MM.1S (cell line): Measurements from ENCODE around the gene GSE1.

Experiments
- DNase-seq: peaks from one replicate; pipeline ENCODE4 v3.0.0-alpha.2; 2015
- H2AFZ ChIP-seq: fragments of 300-600 bp; sonication (generic); 2 replicates; pipeline ENCODE4 v1.6.0; 2016; ENCODE audit warnings: antibody characterized with exemption, low read length
- H3F3A ChIP-seq: fragments of 300-600 bp; sonication (generic); 2 replicates; pipeline ENCODE4 v1.6.1; 2016; ENCODE audit warnings: mild to moderate bottlenecking, antibody characterized with exemption, low read length, moderate library complexity, mixed read lengths; ENCODE audit not compliant: insufficient read depth
- H3K27ac ChIP-seq: fragments of 300-600 bp; sonication (generic); 2 replicates; pipeline ENCODE4 v1.5.1; 2016; ENCODE audit warnings: mild to moderate bottlenecking, low read length
- H3K27me3 ChIP-seq: fragments of 300-600 bp; sonication (generic); replicated peaks from 2 replicates; pipeline ENCODE4 v1.6.0; 2016; ENCODE audit warnings: low read length; ENCODE audit not compliant: insufficient read depth
- H3K36me3 ChIP-seq: fragments of 300-600 bp; sonication (generic); replicated peaks from 2 replicates; pipeline ENCODE4 v1.6.1; 2016; ENCODE audit warnings: mild to moderate bottlenecking, low read length, mixed read lengths; ENCODE audit not compliant: insufficient read depth
- H3K4me1 ChIP-seq: fragments of 300-600 bp; sonication (generic); 2 replicates; pipeline ENCODE4 v1.6.1; 2016; ENCODE audit warnings: low read length, mixed read lengths
- H3K4me2 ChIP-seq: fragments of 300-600 bp; sonication (generic); 2 replicates; pipeline ENCODE4 v1.6.0; 2016; ENCODE audit warnings: low read depth, low read length
- H3K4me3 ChIP-seq: fragments of 300-600 bp; sonication (generic); 2 replicates; pipeline ENCODE4 v1.5.1; 2016; ENCODE audit warnings: low read length, mixed read lengths
- H3K79me2 ChIP-seq: fragments of 300-600 bp; sonication (generic); 2 replicates; pipeline ENCODE4 v1.6.1; 2016; ENCODE audit warnings: mixed run types, low read length, mixed read lengths
- H3K9ac ChIP-seq: fragments of 300-600 bp; sonication (generic); 2 replicates; pipeline ENCODE4 v1.6.1; 2016; ENCODE audit warnings: low read length, mixed read lengths
- H3K9me2 ChIP-seq: fragments of 300-600 bp; sonication (generic); replicated peaks from 2 replicates; pipeline ENCODE4 v1.6.1; 2016; ENCODE audit warnings: mild to moderate bottlenecking, low read length, mixed read lengths; ENCODE audit not compliant: insufficient read depth
- H3K9me3 ChIP-seq: fragments of 300-600 bp; sonication (generic); replicated peaks from 2 replicates; pipeline ENCODE4 v1.6.1; 2016; ENCODE audit warnings: mild to moderate bottlenecking, low read length, mixed read lengths; ENCODE audit not compliant: insufficient read depth
- H4K20me1 ChIP-seq: fragments of 300-600 bp; sonication (generic); 2 replicates; pipeline ENCODE4 v1.6.1; 2016; ENCODE audit warnings: mild to moderate bottlenecking, low read length, moderate library complexity, mixed read lengths; ENCODE audit not compliant: insufficient read depth
- EZH2 ChIP-seq: fragments of 300-600 bp; sonication (generic); optimal IDR thresholded peaks from 2 replicates; pipeline ENCODE3; 2017; ENCODE audit warnings: low read depth, mild to moderate bottlenecking, antibody characterized with exemption, low read length, mixed read lengths
- EZH2phosphoT487 ChIP-seq: fragments of 300-600 bp; sonication (generic); IDR thresholded peaks from 2 replicates; pipeline ENCODE4 v1.6.1; 2018; ENCODE audit warnings: antibody characterized with exemption, low read length
- TF ChIP-seq, protein P1 (sequence below): fragments of 300-600 bp; sonication (generic); IDR thresholded peaks from 2 replicates; pipeline ENCODE4 v1.5.1; 2016; ENCODE audit warnings: antibody characterized with exemption, low read length, mixed read lengths

The GSE1 gene

GRCh38 chr16:85678016-85678415, 64.9 kb downstream of the GSE1 start:
- H3K27ac ChIP-seq: peak overlapping the region; percentile 27; the same call in 1 of the 2 replicates
- H3K9me2 ChIP-seq: no peaks in the 10 kb centered on the region
- TF ChIP-seq, protein P1, sequence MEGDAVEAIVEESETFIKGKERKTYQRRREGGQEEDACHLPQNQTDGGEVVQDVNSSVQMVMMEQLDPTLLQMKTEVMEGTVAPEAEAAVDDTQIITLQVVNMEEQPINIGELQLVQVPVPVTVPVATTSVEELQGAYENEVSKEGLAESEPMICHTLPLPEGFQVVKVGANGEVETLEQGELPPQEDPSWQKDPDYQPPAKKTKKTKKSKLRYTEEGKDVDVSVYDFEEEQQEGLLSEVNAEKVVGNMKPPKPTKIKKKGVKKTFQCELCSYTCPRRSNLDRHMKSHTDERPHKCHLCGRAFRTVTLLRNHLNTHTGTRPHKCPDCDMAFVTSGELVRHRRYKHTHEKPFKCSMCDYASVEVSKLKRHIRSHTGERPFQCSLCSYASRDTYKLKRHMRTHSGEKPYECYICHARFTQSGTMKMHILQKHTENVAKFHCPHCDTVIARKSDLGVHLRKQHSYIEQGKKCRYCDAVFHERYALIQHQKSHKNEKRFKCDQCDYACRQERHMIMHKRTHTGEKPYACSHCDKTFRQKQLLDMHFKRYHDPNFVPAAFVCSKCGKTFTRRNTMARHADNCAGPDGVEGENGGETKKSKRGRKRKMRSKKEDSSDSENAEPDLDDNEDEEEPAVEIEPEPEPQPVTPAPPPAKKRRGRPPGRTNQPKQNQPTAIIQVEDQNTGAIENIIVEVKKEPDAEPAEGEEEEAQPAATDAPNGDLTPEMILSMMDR: no peak
- TF ChIP-seq EZH2phosphoT487 (no peak), EZH2 (no peak)
- H3K36me3 ChIP-seq: no peaks in the 10 kb centered on the region
- no peaks in the 10 kb centered on the region for H3K27me3 ChIP-seq
- peaks cover 22% of the 10 kb centered on the region for H3F3A ChIP-seq
- no peak overlapping the region for H2AFZ ChIP-seq
- H3K4me2 ChIP-seq: no peak overlapping the region
- DNase-seq: no peak
- no peak overlapping the region for H3K9ac ChIP-seq
- H3K4me3 ChIP-seq: no peak overlapping the region
- peaks cover 15% of the 10 kb centered on the region; the same call in 1 of the 2 replicates for H3K79me2 ChIP-seq
- peaks cover 36% of the 10 kb centered on the region for H3K4me1 ChIP-seq
- no peaks in the 10 kb centered on the region for H4K20me1 ChIP-seq
- no peaks in the 10 kb centered on the region for H3K9me3 ChIP-seq

- Histone ChIP-seq H3K4me1 (peaks cover 35% of the 10 kb centered on the region), H3K9me2 (no peaks in the 10 kb centered on the region), H3K4me2 (no peak overlapping the region), H3F3A (peaks cover 22% of the 10 kb centered on the region), H3K79me2 (peaks cover 18% of the 10 kb centered on the region; the same call in 1 of the 2 replicates), H3K27ac (no peak overlapping the region), H4K20me1 (no peaks in the 10 kb centered on the region), H3K4me3 (no peak overlapping the region), H3K27me3 (no peaks in the 10 kb centered on the region), H3K36me3 (no peaks in the 10 kb centered on the region; the same call in 1 of the 2 replicates), H3K9ac (no peak overlapping the region), H3K9me3 (no peaks in the 10 kb centered on the region), H2AFZ (no peak overlapping the region)
- no peak for DNase-seq
- TF ChIP-seq EZH2phosphoT487 (no peak), EZH2 (no peak)
- TF ChIP-seq, protein P1: no peak
Observed at GRCh38 chr16:85678821-85679220, 65.7 kb downstream of the GSE1 start.

- no peak for DNase-seq
Observed at GRCh38 chr16:85679870-85680269, 66.7 kb downstream of the GSE1 start.

More at GRCh38 chr16:85679870-85680269, 66.7 kb downstream of the GSE1 start:
- Histone ChIP-seq H3K9me2 (no peaks in the 10 kb centered on the region), H2AFZ (no peak overlapping the region), H4K20me1 (no peaks in the 10 kb centered on the region), H3K4me1 (peaks cover 25% of the 10 kb centered on the region), H3K4me3 (no peak overlapping the region), H3K27ac (no peak overlapping the region), H3F3A (peaks cover 15% of the 10 kb centered on the region), H3K4me2 (no peak overlapping the region), H3K36me3 (no peaks in the 10 kb centered on the region; the same call in 1 of the 2 replicates), H3K79me2 (peaks cover 12% of the 10 kb centered on the region; the same call in 1 of the 2 replicates), H3K9ac (no peak overlapping the region), H3K9me3 (no peaks in the 10 kb centered on the region), H3K27me3 (no peaks in the 10 kb centered on the region)
- TF ChIP-seq EZH2 (no peak), EZH2phosphoT487 (no peak)
- TF ChIP-seq, protein P1: no peak
